Mesangial cell (primary cell): ENCODE measurements around the gene ENHO. TPM values are rescaled to one million over a fixed set of nuclear protein-coding genes. Genes with fewer than 3 reads are reported as not detected.

ENCODE experiments used
- total RNA-seq: library from RNA; depleted of rRNA; stranded (reverse); fragments of >200 nt; gene quantifications from 2 replicates; pipeline ENCODE4 v1.2.3, GENCODE V29; 2015

The ENHO gene
- 0.65 TPM in 1 of 2 replicates, not detected in the other for total RNA-seq

DNA sequence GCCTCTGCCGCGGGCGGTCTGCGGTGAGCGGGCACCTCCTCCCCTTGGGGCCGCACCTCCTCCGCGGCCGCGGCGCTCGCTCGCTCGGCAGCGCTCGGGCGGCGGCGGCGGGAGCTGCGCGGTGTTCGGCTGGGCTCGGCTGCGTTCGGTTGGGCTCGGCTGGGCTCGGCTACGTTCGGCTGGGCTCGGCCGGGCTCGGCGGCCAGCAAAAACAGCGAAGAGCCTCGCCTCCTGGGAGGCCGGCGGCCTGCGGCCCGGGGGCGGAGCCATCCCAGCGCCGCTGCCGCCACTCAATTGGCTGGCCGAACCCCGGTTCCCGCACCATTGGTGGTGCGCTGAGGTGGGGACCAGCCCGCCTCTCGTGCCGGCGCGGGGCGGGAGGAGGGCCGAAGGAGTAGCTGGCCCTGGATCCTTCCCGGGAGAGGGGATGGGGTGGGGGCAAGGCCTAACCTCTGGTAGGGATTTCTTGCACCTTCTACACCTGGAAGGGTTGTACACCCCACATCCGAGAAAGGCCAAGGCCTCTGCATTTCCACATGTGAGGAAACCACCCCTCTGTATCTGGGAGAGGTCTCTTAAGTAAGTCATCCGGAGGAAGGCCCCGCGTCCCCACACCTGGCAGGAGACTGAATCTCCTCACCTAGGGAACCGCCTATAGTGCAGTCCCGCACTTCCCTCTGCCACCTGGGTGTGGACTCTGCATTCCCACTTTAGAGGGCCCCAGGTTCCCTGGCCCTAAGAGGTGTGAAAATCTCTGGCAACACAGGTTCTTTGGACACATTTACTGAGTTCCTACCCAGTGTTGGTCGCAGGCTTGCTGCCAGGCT lies at the start of gene ENHO:
Gene ENHO (minus strand): TSS at position 20 of the 827 bp plus-strand sequence. CDS start 1,295 bp downstream, outside the sequence.

Other genes with a start within 250 kb of the ENHO start
- 1.0 and 5.9 TPM in 2 replicates for gene KIF24, start 193.7 kb downstream of the ENHO start, total RNA-seq
- gene NUDT2, start 193.4 kb downstream of the ENHO start, total RNA-seq, result 30.6 and 34.5 TPM in 2 replicates
- gene MYORG, start 146.1 kb downstream of the ENHO start, total RNA-seq, result 4.9 and 6.2 TPM in 2 replicates
- 11.8 and 15.3 TPM in 2 replicates for gene FAM219A, start 64.4 kb downstream of the ENHO start, total RNA-seq
- gene DNAI1, start 64.2 kb downstream of the ENHO start, total RNA-seq, result 0.25 TPM in 1 of 2 replicates, not detected in the other
- not detected in 2 replicates for gene CNTFR, start 66.7 kb upstream of the ENHO start, total RNA-seq
- 35.4 and 41.2 TPM in 2 replicates for gene RPP25L, start 89.1 kb upstream of the ENHO start, total RNA-seq
- 85.2 and 97.2 TPM in 2 replicates for gene DCTN3, start 97.5 kb upstream of the ENHO start, total RNA-seq
- 0.51 TPM in 1 of 2 replicates, not detected in the other for gene ARID3C, start 106.1 kb upstream of the ENHO start, total RNA-seq
- 156 and 253 TPM in 2 replicates for gene SIGMAR1, start 114.8 kb upstream of the ENHO start, total RNA-seq
- gene GALT, start 123.7 kb upstream of the ENHO start, total RNA-seq, result 25.4 and 51.0 TPM in 2 replicates
- gene IL11RA, start 129.2 kb upstream of the ENHO start, total RNA-seq, result 9.1 and 15.2 TPM in 2 replicates
- 0.25 TPM in 1 of 2 replicates, not detected in the other for gene CCL27, start 139.7 kb upstream of the ENHO start, total RNA-seq
- not detected in 2 replicates for gene CCL19, start 168.3 kb upstream of the ENHO start, total RNA-seq
- gene CCL21, start 187.1 kb upstream of the ENHO start, total RNA-seq, result not detected in 2 replicates